ENCODE data around the gene DENND1B.
A peak's percentile ranks its signal among the peaks of the same experiment; 100 is the strongest.
"Not testable (repeated sequence)": the region's sequence is repeated elsewhere in the genome, so short reads cannot be mapped to it uniquely, and the experiment has no call there.

DENND1B gene

DNA sequence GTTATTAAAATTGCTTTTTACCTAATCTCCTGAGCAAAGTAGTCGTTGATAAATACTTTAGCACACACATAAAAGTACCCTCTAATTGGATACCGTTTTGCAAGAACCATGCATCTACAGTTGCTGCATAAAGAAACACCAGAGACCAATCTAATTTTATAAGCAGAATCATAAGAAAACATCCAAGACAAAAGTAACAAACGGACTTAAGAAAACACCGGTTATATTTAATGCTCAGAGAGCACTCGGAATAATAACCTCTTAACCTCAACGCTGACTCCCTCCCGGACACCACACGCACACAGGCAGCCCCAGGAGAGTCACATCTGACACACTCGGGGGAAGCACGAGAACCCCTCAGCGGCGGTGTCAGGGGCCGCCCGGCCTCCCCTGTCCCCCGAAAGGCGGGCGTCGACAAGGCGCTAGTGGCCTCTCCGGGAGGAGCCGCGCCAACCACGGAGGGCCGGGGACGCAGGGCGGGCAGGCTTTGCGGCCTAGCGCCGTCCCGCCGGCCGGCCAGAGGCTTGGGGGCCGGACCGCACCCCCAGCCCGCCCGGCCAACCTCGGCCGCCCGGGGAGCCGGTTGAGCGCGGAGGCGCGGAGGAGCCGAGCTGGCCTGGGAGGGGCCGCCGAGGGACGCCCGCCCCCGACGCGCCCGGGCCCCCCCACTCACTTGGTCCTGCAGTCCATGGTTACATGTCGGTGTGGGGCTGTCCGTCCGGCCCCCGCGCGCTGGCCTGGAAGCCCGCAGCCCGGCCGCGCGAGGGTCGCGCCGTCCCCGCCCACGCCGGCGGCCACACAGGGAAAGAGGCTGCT lies 606 bp downstream of the DENND1B start:
- H3K4me1 Mint-ChIP-seq (ENCODE audit: low read depth), result peaks cover 61% of the 10 kb centered on the region

DNA sequence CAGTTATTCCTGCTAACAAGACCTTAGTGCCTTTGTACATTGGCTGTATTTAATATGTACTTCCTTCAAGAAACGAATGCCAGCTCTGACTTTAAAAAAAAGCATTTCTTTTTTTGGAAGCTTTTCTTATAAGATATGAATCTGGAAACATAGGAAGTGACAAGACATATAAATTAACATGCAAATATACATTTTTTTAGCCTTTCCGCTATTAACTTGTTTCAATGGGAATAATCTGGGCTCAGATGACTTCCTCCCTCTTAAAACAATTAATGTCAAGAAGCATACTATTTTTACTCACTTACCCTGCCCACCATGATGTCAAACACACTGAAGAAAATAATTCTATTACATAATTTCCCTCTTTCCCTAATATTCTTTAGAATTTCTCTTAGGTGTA lies 1.4 kb downstream of the DENND1B start:
- Mint-ChIP-seq H3K4me1 (ENCODE audit: low read depth) (peaks cover 54% of the 10 kb centered on the region), H3K4me3 (peak overlapping the region; percentile 80), H3K27me3 (no peaks in the 10 kb centered on the region), H3K9me3 (no peaks in the 10 kb centered on the region), H3K36me3 (ENCODE audit: low read depth) (peaks cover 17% of the 10 kb centered on the region), H3K27ac (peak overlapping the region; percentile 90)
- intact Hi-C loops (cut with micrococcal nuclease), result loop anchor here (1.0 to 5.0 kb wide), 2 partner anchors 11 to 37 kb away; no protein-coding TSS in a partner anchor

More for the DNA sequence above, 606 bp downstream of the DENND1B start:
- Mint-ChIP-seq H3K27ac (peak overlapping the region; percentile 90), H3K36me3 (ENCODE audit: low read depth) (peaks cover 17% of the 10 kb centered on the region), H3K9me3 (no peaks in the 10 kb centered on the region), H3K4me3 (peak overlapping the region; percentile 80), H3K27me3 (no peaks in the 10 kb centered on the region)
- intact Hi-C loops (cut with micrococcal nuclease), result loop anchor here (5.0 kb wide), 1 partner anchor 37 kb away; no protein-coding TSS in a partner anchor

DNA sequence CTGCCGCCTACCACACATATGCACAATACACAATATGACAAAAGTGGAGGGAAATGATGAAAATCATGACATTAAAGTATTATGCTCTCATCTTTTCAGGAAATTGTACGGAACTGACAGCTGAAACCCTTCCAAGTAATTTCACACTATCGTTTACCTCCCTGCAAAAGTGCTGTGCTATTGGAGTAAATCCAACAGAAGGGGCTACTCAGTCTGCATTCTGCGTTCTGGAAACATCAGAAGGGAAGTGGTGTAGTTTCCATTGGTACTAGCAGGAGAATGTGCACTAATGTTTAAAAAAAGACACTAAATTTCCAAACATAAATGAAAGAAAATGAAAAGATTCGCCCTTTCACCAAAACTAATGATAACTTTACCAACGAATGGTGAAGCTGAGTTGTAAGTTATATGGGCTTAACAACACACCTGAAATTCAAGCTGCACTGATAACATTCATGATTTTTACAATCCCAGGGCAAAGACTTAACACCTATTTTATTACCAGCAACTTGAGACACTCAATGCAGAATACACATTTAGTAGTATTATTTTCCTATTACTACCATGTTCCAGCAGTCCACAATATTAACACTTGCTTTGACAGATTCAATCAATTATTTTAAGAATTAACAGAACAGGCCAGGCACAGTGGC lies 3.2 kb downstream of the DENND1B start:
- intact Hi-C loops (cut with micrococcal nuclease), result loop anchor here (5.0 kb wide), 1 partner anchor 35 kb away; no protein-coding TSS in a partner anchor
- Mint-ChIP-seq H3K4me3 (peak overlapping the region; percentile 80), H3K4me1 (ENCODE audit: low read depth) (peaks cover 60% of the 10 kb centered on the region), H3K36me3 (ENCODE audit: low read depth) (peaks cover 33% of the 10 kb centered on the region), H3K9me3 (no peaks in the 10 kb centered on the region), H3K27me3 (no peaks in the 10 kb centered on the region), H3K27ac (peak overlapping the region; percentile 90)

DNA sequence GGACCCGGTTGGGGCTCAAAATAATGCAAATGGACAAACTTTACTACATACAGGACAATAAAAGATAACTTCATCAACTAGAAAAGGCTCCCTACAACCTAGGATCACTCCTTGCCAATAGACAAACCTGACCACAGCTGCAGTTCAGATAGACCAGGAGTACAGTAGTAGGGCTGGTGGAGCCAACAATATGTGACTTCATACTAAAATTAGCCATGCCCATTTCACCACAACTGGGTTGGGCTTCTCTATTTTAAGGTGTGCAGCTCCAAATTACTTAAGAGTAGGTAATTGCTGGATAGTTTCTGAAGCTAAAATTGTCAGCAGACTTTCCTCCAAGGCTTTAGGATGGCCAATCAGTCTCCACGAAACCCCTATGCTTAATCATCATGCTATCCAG lies 3.9 kb downstream of the DENND1B start:
- Mint-ChIP-seq H3K27me3 (no peaks in the 10 kb centered on the region), H3K4me3 (peak overlapping the region; percentile 32), H3K9me3 (no peaks in the 10 kb centered on the region), H3K4me1 (ENCODE audit: low read depth) (peaks cover 57% of the 10 kb centered on the region), H3K27ac (no peak overlapping the region), H3K36me3 (ENCODE audit: low read depth) (peaks cover 38% of the 10 kb centered on the region)
- intact Hi-C loops (cut with micrococcal nuclease), result loop anchor here (5.0 kb wide), 1 partner anchor 34 kb away; no protein-coding TSS in a partner anchor

DNA sequence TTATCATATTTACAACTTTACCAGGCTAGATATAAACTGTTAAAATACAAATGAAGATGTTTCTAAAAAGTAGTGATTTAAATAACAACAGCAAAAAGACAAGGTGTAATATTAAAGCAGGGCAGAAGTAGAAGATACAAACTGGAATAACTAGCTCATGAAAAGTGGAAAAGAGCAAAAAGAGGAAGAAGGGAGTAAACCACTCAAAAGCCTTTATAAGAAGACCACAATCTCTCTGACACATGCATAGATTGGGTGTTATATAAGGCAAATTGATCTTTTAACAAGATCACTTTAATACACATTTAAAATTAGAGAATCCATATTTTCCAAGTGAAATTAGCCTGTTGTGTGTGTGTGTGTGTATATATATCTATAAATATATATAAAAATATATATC lies 5.0 kb downstream of the DENND1B start:
- Mint-ChIP-seq H3K36me3 (ENCODE audit: low read depth) (peaks cover 38% of the 10 kb centered on the region), H3K4me1 (ENCODE audit: low read depth) (peaks cover 51% of the 10 kb centered on the region), H3K9me3 (no peaks in the 10 kb centered on the region), H3K4me3 (peak overlapping the region; percentile 21), H3K27ac (no peak overlapping the region), H3K27me3 (no peaks in the 10 kb centered on the region)
- intact Hi-C loops (cut with micrococcal nuclease), result loop anchor here (5.0 kb wide), 1 partner anchor 33 kb away; no protein-coding TSS in a partner anchor

- Mint-ChIP-seq H3K27ac (no peak overlapping the region), H3K36me3 (ENCODE audit: low read depth) (peaks cover 34% of the 10 kb centered on the region), H3K4me1 (ENCODE audit: low read depth) (peaks cover 51% of the 10 kb centered on the region), H3K9me3 (no peaks in the 10 kb centered on the region), H3K4me3 (no peak overlapping the region), H3K27me3 (no peaks in the 10 kb centered on the region)
- intact Hi-C loops (cut with micrococcal nuclease), result loop anchor here (10.0 kb wide), 1 partner anchor 96 kb away; no protein-coding TSS in a partner anchor
Measured at GRCh38 chr1:197769287-197769686, 6.0 kb downstream of the DENND1B start.

DNA sequence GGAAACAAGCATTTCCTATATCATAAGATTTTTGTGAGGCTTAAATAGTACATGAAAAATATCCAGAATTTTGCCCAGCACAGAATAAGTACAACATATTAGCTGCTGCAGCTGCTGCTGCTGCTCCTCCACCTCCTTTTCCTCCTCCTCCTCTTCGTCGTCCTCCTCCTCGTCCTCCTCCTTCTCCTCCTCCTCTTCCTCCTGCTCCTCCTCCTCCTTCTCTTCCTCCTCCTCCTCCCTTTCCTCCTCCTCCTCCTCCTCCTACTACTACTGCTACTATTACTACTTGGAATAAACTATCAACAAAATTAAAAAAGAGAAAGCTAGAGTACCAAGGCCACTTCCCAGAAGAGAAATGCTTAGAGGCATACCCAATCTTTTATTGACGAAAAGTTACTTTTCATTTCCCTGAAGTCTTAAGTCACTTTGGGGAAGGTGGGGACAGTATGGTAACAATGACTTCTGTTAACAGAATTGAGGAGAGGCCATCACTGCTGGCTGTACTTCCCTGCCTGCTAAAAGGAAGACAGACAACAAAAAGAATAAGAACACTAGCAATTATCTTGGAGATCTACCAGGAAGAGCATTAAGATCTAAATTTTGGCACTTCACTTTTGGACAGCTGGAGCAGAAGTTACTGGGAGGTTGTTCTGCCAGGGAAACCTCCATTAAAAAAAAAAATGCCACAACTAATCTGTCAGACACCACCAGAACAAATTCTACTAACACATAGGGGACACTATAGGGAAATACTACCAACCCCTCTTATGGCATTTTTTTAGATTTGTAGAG lies 7.1 kb downstream of the DENND1B start:
- intact Hi-C loops (cut with micrococcal nuclease), result loop anchor here (10.0 kb wide), 1 partner anchor 97 kb away; no protein-coding TSS in a partner anchor
- Mint-ChIP-seq H3K9me3 (no peaks in the 10 kb centered on the region), H3K27ac (peak overlapping the region; percentile 86), H3K4me1 (ENCODE audit: low read depth) (peaks cover 57% of the 10 kb centered on the region), H3K36me3 (ENCODE audit: low read depth) (peaks cover 38% of the 10 kb centered on the region), H3K27me3 (no peaks in the 10 kb centered on the region), H3K4me3 (peak overlapping the region; percentile 37)

- peaks cover 42% of the 10 kb centered on the region for H3K4me1 Mint-ChIP-seq (ENCODE audit: low read depth)
- H3K27ac Mint-ChIP-seq, result peak overlapping the region; percentile 12
- intact Hi-C loops (cut with micrococcal nuclease), result loop anchor here (1.0 to 10.0 kb wide), 2 partner anchors 10 to 101 kb away; no protein-coding TSS in a partner anchor
Measured at GRCh38 chr1:197763769-197764168, 11.5 kb downstream of the DENND1B start.

GRCh38 chr1:197763307-197763706 lies 12.0 kb downstream of the DENND1B start:
- H3K27me3 Mint-ChIP-seq, result no peaks in the 10 kb centered on the region
- H3K9me3 Mint-ChIP-seq, result no peaks in the 10 kb centered on the region
- peak overlapping the region; percentile 12 for H3K27ac Mint-ChIP-seq
- intact Hi-C loops (cut with micrococcal nuclease), result loop anchor here (1.0 to 10.0 kb wide), 2 partner anchors 10 to 101 kb away; no protein-coding TSS in a partner anchor
- peaks cover 38% of the 10 kb centered on the region for H3K4me1 Mint-ChIP-seq (ENCODE audit: low read depth)
- H3K4me3 Mint-ChIP-seq, result no peak overlapping the region
- peaks cover 34% of the 10 kb centered on the region for H3K36me3 Mint-ChIP-seq (ENCODE audit: low read depth)

More at GRCh38 chr1:197763769-197764168, 11.5 kb downstream of the DENND1B start:
- Mint-ChIP-seq H3K4me3 (no peak overlapping the region), H3K9me3 (no peaks in the 10 kb centered on the region), H3K36me3 (ENCODE audit: low read depth) (peaks cover 37% of the 10 kb centered on the region), H3K27me3 (no peaks in the 10 kb centered on the region)

DNA sequence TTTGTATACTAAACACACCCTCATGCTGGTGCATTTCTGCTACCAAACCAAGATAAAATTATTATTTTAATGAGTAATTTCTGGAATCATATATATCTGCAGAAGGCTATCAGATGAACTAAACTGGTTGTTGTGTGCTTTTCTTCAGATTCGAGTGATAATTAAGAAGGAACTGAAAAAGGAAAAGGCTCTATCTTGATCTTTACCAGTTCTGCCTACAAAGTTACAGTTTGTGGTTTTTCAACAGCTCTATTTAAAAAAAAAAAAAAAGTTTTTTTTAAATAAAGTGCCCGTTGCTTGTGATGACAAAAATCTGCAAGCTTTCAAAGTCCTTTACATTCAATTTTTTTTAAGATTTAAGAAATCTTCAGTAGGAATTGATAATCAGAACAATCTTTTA lies 13.6 kb downstream of the DENND1B start:
- H3K4me3 Mint-ChIP-seq, result no peak overlapping the region

GRCh38 chr1:197755553-197755952 lies 19.7 kb downstream of the DENND1B start:
- Mint-ChIP-seq H3K4me1 (ENCODE audit: low read depth) (peaks cover 30% of the 10 kb centered on the region), H3K9me3 (peaks cover 10% of the 10 kb centered on the region), H3K36me3 (ENCODE audit: low read depth) (peaks cover 40% of the 10 kb centered on the region), H3K27ac (peak overlapping the region; percentile 52)
- intact Hi-C loops (cut with micrococcal nuclease); H3K4me3 Mint-ChIP-seq; H3K27me3 Mint-ChIP-seq: not testable (repeated sequence)

More for the DNA sequence above, 13.6 kb downstream of the DENND1B start:
- intact Hi-C loops (cut with micrococcal nuclease), result loop anchor here (10.0 kb wide), 1 partner anchor 103 kb away; no protein-coding TSS in a partner anchor
- Mint-ChIP-seq H3K36me3 (ENCODE audit: low read depth) (peaks cover 17% of the 10 kb centered on the region), H3K4me1 (ENCODE audit: low read depth) (peaks cover 26% of the 10 kb centered on the region), H3K27ac (no peak overlapping the region), H3K27me3 (no peaks in the 10 kb centered on the region), H3K9me3 (no peaks in the 10 kb centered on the region)

DNA sequence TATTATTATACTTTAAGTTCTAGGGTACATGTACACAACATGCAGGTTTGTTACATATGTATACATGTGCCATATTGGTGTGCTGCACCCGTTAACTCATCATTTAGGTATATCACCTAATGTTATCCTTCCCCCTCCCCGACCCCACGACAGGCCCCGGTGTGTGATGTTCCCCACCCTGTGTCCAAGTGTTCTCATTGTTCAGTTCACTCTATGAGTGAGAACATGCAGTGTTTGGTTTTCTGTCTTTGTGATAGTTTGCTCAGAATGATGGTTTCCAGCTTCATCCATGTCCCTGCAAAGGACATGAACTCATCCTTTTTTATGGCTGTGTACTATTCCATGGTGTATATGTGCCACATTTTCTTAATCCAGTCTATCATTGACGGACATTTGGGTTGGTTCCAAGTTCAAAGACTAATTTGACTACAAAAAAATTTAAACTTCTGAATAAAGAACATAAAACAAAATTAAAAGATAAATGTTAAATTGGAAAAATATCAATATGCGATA lies 22.6 kb downstream of the DENND1B start:
- H3K4me3 Mint-ChIP-seq; H3K27ac Mint-ChIP-seq; intact Hi-C loops (cut with micrococcal nuclease); H3K27me3 Mint-ChIP-seq: not testable (repeated sequence)
- Mint-ChIP-seq H3K4me1 (ENCODE audit: low read depth) (peaks cover 31% of the 10 kb centered on the region), H3K9me3 (peaks cover 10% of the 10 kb centered on the region), H3K36me3 (ENCODE audit: low read depth) (peaks cover 54% of the 10 kb centered on the region)

DNA sequence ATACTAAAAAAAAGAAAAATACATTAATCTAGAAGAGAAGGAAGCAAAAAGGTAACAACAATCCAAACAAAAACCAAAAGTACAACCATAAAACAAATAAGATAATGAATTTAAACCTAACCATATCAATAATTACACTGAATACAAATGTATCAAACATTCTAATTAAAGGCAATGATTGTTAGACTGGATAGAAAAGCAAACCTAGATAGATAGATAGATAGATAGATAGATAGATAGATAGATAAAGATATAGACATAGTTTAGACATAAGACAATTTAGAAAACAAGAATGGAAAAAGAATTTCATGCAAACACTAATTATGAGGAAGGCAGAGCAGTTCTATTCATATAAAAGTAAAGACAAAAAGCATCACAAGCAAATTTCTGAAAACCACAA lies 24.9 kb downstream of the DENND1B start:
- Mint-ChIP-seq H3K27ac (peak overlapping the region; percentile 40), H3K4me1 (ENCODE audit: low read depth) (peaks cover 26% of the 10 kb centered on the region), H3K36me3 (ENCODE audit: low read depth) (peaks cover 60% of the 10 kb centered on the region), H3K4me3 (no peak overlapping the region), H3K9me3 (peaks cover 10% of the 10 kb centered on the region), H3K27me3 (no peaks in the 10 kb centered on the region)
- intact Hi-C loops (cut with micrococcal nuclease), result no loop called here
